Measurements from ENCODE around the gene ADIRF. TPM values are rescaled to one million over a fixed set of nuclear protein-coding genes. Genes with fewer than 3 reads are reported as not detected.
"Not testable (repeated sequence)": the region's sequence is repeated elsewhere in the genome, so short reads cannot be mapped to it uniquely, and the experiment has no call there.

The ADIRF gene
- total and polyA plus RNA-seq, 2 donors (not counting 1 experiment from before 2014, with no cell fraction given): not detected

DNA sequence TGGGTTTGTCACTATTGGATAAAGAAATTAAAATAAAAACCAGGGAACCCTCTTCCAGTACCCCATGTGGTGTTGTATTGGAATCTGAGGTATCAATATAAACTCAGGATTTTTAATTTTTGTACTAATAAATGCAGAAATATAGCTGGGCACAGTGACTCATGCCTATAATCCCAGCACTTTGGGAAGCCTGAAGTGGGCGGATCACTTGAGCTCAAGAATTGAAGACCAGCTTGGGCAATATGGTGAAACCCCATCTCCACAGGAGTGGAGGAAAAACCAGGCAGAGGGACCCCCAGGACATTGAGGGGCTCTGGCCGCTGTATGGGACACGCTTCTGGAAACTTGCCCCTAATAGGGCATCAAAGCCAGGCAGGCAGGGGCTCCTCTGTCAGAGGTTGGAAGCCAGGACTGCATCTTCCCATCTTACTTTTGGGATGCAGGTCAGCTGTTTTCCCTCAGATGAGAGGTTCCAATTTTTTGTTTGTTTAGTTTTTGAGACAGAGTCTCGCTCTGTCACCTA lies 11.1 kb downstream of the ADIRF start:
- intact Hi-C loops (cut with micrococcal nuclease): no loop called here

DNA sequence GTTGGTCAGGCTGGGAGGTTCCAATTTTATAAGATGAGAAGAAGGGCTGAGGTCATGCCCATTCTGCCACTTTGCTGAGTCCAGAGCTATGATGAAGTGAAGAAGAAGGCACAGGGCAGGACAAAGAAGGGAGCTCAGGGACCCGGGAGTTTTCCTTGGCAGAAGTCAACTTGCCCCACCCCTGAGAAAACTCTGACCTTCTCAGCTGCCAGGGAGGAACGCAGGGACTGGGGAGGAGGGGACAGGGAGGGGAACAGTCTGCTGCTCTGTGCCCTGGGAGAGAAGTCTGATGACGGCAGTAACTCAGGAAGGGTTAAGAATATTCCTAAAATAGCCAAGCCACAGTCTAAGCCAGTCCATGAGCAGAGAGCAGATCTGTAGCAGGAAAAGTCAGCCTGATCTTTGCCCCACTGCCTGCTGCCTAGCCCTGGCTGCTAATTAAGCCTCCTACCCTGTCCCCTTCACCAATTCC lies 11.7 kb downstream of the ADIRF start:
- 100% methylated on average over 1 of the region's 3 CpGs for WGBS (ENCODE audit: insufficient coverage)
- Histone ChIP-seq H3K36me3 (replicated peaks in 1 of 2; ENCODE audit: control extremely low read depth in 1 of 2, control insufficient read depth in 1 of 2, extremely low read depth in 1 of 2, insufficient read depth in 2 of 2, low read length in 1 of 2) (no peaks in the 10 kb centered on the region), H3K4me2 (replicated peaks; ENCODE audit: low read depth, low read length, poor library complexity, severe bottlenecking) (no peak overlapping the region), H3K4me1 (ENCODE audit: control insufficient read depth in 2 of 2, insufficient read depth in 2 of 2, low read length in 2 of 2) (no peaks in the 10 kb centered on the region), H3K9me3 (ENCODE audit: control extremely low read depth in 1 of 3, control insufficient read depth in 2 of 3, insufficient read depth in 1 of 3, low read length in 2 of 3) (no peaks in the 10 kb centered on the region), H3K27ac (ENCODE audit: low read length in 2 of 2) (no peak overlapping the region), H3K9ac (ENCODE audit: low read length) (no peak overlapping the region), H3K27me3 (replicated peaks in 1 of 4; ENCODE audit: control extremely low read depth in 1 of 4, control insufficient read depth in 3 of 4, insufficient read depth in 4 of 4, low read length in 3 of 4) (peaks cover 0 to 5% (median 0%) of the 10 kb centered on the region in 4 experiments), H3K4me3 (ENCODE audit: control extremely low read depth in 1 of 5, extremely low read depth in 1 of 5, insufficient read depth in 1 of 5, low read depth in 2 of 5, low read length in 4 of 5) (no peak overlapping the region), H3K79me2 (ENCODE audit: control insufficient read depth, insufficient read depth, low read length) (no peaks in the 10 kb centered on the region), H4K20me1 (ENCODE audit: control insufficient read depth, insufficient read depth, low read length, poor library complexity, severe bottlenecking) (no peaks in the 10 kb centered on the region), H2AFZ (ENCODE audit: insufficient read depth, low read depth, low read length, poor library complexity, severe bottlenecking) (no peak overlapping the region)
- H3K27ac Mint-ChIP-seq: no peak overlapping the region
- DNase-seq: no peak
- CTCF ChIA-PET: no interaction called here
- no peak for ATAC-seq (ENCODE audit: low read depth)
- intact Hi-C loops (cut with micrococcal nuclease): no loop called here
- no peak for TF ChIP-seq EZH2 (IDR thresholded peaks at IDR 0.05; ENCODE audit: borderline replicate concordance, insufficient read depth, low read depth, low read length, poor library complexity, severe bottlenecking)
- TF ChIP-seq, protein P1, sequence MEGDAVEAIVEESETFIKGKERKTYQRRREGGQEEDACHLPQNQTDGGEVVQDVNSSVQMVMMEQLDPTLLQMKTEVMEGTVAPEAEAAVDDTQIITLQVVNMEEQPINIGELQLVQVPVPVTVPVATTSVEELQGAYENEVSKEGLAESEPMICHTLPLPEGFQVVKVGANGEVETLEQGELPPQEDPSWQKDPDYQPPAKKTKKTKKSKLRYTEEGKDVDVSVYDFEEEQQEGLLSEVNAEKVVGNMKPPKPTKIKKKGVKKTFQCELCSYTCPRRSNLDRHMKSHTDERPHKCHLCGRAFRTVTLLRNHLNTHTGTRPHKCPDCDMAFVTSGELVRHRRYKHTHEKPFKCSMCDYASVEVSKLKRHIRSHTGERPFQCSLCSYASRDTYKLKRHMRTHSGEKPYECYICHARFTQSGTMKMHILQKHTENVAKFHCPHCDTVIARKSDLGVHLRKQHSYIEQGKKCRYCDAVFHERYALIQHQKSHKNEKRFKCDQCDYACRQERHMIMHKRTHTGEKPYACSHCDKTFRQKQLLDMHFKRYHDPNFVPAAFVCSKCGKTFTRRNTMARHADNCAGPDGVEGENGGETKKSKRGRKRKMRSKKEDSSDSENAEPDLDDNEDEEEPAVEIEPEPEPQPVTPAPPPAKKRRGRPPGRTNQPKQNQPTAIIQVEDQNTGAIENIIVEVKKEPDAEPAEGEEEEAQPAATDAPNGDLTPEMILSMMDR (IDR thresholded peaks at IDR 0.05): no peak
- peaks cover 8% of the 10 kb centered on the region for H3K27me3 Mint-ChIP-seq
- H3K9me3 Mint-ChIP-seq (ENCODE audit: insufficient read depth): no peaks in the 10 kb centered on the region
- H3K4me3 Mint-ChIP-seq: no peak overlapping the region
- POLR2A ChIA-PET: no interaction called here
- no peaks in the 10 kb centered on the region for H3K4me1 Mint-ChIP-seq

More for the DNA sequence above, 11.1 kb downstream of the ADIRF start:
- Histone ChIP-seq H3K36me3 (replicated peaks in 1 of 2; ENCODE audit: control extremely low read depth in 1 of 2, control insufficient read depth in 1 of 2, extremely low read depth in 1 of 2, insufficient read depth in 2 of 2, low read length in 1 of 2) (no peaks in the 10 kb centered on the region), H3K4me1 (ENCODE audit: control insufficient read depth in 2 of 2, insufficient read depth in 2 of 2, low read length in 2 of 2) (no peaks in the 10 kb centered on the region), H3K79me2 (ENCODE audit: control insufficient read depth, insufficient read depth, low read length) (no peaks in the 10 kb centered on the region), H2AFZ (ENCODE audit: insufficient read depth, low read depth, low read length, poor library complexity, severe bottlenecking) (no peak overlapping the region), H4K20me1 (ENCODE audit: control insufficient read depth, insufficient read depth, low read length, poor library complexity, severe bottlenecking) (no peaks in the 10 kb centered on the region), H3K4me2 (replicated peaks; ENCODE audit: low read depth, low read length, poor library complexity, severe bottlenecking) (no peak overlapping the region), H3K9ac (ENCODE audit: low read length) (no peak overlapping the region), H3K9me3 (ENCODE audit: control extremely low read depth in 1 of 3, control insufficient read depth in 2 of 3, insufficient read depth in 1 of 3, low read length in 2 of 3) (no peaks in the 10 kb centered on the region), H3K27me3 (replicated peaks in 1 of 4; ENCODE audit: control extremely low read depth in 1 of 4, control insufficient read depth in 3 of 4, insufficient read depth in 4 of 4, low read length in 3 of 4) (peaks cover 0 to 5% (median 0%) of the 10 kb centered on the region in 4 experiments), H3K27ac (ENCODE audit: low read length in 2 of 2) (no peak overlapping the region), H3K4me3 (ENCODE audit: control extremely low read depth in 1 of 5, extremely low read depth in 1 of 5, insufficient read depth in 1 of 5, low read depth in 2 of 5, low read length in 4 of 5) (no peak overlapping the region)
- Mint-ChIP-seq H3K27me3 (peaks cover 8% of the 10 kb centered on the region), H3K4me1 (no peaks in the 10 kb centered on the region), H3K27ac (no peak overlapping the region), H3K9me3 (ENCODE audit: insufficient read depth) (no peaks in the 10 kb centered on the region), H3K4me3 (no peak overlapping the region)
- TF ChIP-seq, protein P1 (IDR thresholded peaks at IDR 0.05): no peak
- no peak for TF ChIP-seq EZH2 (IDR thresholded peaks at IDR 0.05; ENCODE audit: borderline replicate concordance, insufficient read depth, low read depth, low read length, poor library complexity, severe bottlenecking)
- 100% methylated on average over 4 of the region's 4 CpGs for WGBS (ENCODE audit: insufficient coverage)
- ChIA-PET POLR2A (no interaction called here), CTCF (no interaction called here)
- DNase-seq: no peak
- ATAC-seq (ENCODE audit: low read depth): no peak

GRCh38 chr10:86981020-86981419 lies 12.7 kb downstream of the ADIRF start:
- H3K36me3 ChIP-seq (replicated peaks in 1 of 2; ENCODE audit: control extremely low read depth in 1 of 2, control insufficient read depth in 1 of 2, extremely low read depth in 1 of 2, insufficient read depth in 2 of 2, low read length in 1 of 2); intact Hi-C loops (cut with micrococcal nuclease); H3K4me3 ChIP-seq (ENCODE audit: control extremely low read depth in 1 of 5, extremely low read depth in 1 of 5, insufficient read depth in 1 of 5, low read depth in 2 of 5, low read length in 4 of 5); H3K9ac ChIP-seq (ENCODE audit: low read length); H3K9me3 Mint-ChIP-seq (ENCODE audit: insufficient read depth); ATAC-seq (ENCODE audit: low read depth); H3K4me1 Mint-ChIP-seq; H2AFZ ChIP-seq (ENCODE audit: insufficient read depth, low read depth, low read length, poor library complexity, severe bottlenecking); POLR2A ChIA-PET; H3K27ac ChIP-seq (ENCODE audit: low read length in 2 of 2); H3K4me2 ChIP-seq (replicated peaks; ENCODE audit: low read depth, low read length, poor library complexity, severe bottlenecking); H3K27me3 ChIP-seq (replicated peaks in 1 of 4; ENCODE audit: control extremely low read depth in 1 of 4, control insufficient read depth in 3 of 4, insufficient read depth in 4 of 4, low read length in 3 of 4); H3K9me3 ChIP-seq (ENCODE audit: control extremely low read depth in 1 of 3, control insufficient read depth in 2 of 3, insufficient read depth in 1 of 3, low read length in 2 of 3); H3K79me2 ChIP-seq (ENCODE audit: control insufficient read depth, insufficient read depth, low read length); H3K27me3 Mint-ChIP-seq; H4K20me1 ChIP-seq (ENCODE audit: control insufficient read depth, insufficient read depth, low read length, poor library complexity, severe bottlenecking); H3K4me1 ChIP-seq (ENCODE audit: control insufficient read depth in 2 of 2, insufficient read depth in 2 of 2, low read length in 2 of 2); H3K27ac Mint-ChIP-seq; DNase-seq; CTCF ChIA-PET; H3K4me3 Mint-ChIP-seq: not testable (repeated sequence)
- WGBS (ENCODE audit: insufficient coverage): 94% methylated on average over 2 of the region's 6 CpGs

All from B cell (primary cell).